ENCODE data around the gene IL11RA.

Gene IL11RA

DNA sequence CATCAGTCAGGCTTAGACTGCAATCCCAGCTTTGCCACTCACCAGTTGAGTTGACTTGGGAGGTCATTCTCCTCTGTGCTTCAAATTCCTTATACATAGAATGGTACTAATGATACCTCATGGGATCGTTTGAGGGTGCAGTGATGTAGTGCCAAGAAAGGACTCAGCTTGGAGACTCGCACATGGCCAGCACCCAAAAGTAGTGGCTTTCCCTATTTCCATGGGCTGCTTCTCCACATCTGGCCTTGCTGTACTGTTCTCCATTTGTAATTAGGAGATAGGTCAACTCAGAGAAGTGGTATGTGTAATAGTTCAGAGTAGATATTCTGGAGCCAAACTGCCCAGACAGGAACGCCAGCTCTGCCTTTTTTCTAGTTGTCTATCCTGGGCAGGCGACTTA, 33.6 kb downstream of the IL11RA start:
- DNase-seq (ENCODE audit: low spot score) (no peak), FAIRE-seq (no peak)

DNA sequence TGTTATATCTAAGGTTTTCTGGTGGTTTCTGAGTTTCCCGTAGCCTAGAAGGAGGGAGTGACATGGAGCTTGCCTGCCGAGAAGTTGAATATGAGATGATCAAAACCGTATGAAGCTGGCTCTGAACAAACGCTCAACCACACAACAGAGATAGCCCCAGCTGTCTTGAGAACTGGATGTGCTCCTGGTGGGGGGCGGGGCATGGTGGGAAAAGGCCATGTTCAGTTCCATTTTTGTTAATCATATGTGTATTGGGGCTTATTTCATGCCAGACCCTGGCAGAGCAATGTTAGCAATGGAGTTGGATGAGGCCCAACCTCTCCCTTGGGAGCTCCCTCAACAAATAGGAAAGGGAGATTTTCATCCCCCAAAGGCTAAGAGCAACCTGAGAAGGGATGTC, 34.2 kb downstream of the IL11RA start:
- FAIRE-seq (no peak), DNase-seq (ENCODE audit: low spot score) (no peak)

DNA sequence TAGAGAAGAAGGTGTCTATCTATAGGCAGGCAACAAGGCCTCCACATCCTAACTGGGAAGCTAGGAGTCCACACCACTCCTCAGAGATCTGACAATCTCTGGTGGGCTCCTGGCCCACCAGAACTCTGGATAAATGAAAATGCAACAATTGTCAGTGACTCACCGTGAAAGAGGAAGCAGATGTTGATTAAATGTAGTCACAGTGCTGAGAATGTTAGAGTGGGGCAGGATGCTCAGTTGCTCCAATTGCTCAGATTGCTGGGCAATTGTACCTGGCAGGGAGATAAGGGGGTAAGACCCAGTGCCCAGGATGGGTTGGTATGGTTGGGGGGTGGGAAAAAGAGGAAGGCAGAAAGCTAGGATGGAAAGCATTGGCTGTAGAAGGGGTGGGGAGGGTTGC, 34.7 kb downstream of the IL11RA start:
- DNase-seq (ENCODE audit: low spot score) (no peak), FAIRE-seq (no peak)

DNA sequence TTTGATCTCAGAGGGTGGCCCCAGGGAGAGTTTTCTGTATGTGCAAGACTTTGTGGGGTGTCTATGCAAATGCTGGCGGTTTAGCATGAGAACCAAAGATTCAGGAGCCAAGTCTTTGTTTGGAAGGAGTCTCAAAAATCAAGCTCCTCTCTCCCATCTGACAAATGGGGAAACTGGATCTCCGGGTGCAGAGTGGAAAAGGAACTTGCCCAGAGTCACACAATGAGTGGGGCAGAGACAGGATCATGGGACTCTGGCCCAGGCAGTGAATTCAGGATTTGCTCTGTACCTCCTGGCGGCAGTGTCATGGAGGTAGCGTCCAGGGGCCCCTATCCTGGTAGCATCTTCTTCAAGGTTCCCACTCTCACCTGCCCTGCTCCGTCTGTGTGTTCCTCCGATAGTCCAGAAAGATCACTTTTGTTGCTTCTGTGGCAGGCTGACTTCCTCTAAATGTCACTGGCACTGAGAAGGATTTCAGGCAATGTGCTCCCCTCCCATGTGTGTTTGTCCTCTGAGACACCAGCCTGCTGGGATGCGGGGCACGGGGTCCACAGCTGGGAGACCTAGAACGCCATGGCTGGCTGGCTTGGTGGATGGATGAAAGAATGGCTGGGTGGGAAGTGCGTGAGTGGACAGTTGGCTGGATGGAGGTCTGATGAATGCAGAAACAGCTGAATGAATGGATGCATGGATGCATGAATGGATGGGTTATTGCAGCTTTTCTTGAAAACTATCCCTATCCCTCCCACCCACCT, 35.5 kb downstream of the IL11RA start:
- FAIRE-seq = no peak

DNA sequence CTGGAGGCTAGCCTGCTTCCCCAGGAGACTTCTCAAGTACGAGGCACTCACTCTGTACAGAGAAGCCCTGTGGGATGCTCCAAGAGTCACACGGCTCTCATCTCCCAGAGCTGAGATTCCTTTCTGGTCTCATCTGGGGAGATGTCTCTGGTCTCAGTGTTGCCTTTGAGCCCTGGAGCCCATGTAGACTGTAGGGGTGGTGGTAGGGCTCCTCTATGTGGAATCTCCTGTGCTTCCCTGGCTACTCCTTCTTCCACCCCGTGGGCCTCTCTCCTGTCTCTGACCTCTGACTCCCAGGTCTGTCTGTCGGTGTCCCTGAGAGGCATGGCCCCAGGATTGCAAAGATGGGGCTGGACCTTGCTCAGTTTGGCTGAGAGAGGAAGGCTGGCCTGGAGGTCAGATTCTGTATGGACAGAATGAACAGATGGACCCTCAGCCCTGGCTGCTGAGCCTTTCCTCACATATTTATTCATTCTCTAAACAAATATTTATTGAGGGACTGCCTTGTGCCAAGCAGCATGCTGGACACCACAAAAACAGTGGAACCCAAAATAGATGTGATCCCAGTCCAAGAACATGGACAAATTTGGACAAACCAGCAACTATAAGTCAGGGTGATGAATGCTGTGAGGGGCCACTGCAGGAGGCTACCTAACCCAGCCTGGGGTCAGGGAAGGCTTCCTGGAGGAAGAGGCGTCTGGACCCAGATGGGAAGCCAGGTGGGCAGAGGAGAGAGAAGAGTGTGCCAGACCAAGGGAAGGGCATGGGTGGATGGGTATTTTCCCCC, 36.5 kb downstream of the IL11RA start:
- DNase-seq (ENCODE audit: low spot score) = no peak

More for the DNA sequence above, 35.5 kb downstream of the IL11RA start:
- no peak for DNase-seq (ENCODE audit: low spot score)

DNA sequence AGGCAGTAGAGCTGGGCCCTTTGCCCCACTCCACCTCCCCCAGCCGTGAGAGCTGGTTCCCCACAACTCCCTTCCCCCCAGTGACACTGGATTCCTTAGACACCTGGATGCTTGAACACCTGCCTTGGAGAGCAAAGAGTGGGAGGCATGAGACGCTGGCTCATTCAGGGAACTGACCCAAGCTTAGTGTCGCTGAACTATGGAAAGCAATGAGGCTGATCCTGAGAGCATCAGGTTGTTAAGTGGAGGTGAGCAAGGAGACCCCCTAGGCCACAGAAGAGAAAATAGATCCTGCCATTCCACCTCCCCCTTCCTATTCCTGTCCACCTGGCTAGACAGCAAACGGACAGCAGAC, 37.1 kb downstream of the IL11RA start:
- FAIRE-seq (no peak), DNase-seq (ENCODE audit: low spot score) (no peak)

More for the DNA sequence above, 36.5 kb downstream of the IL11RA start:
- FAIRE-seq = no peak

DNA sequence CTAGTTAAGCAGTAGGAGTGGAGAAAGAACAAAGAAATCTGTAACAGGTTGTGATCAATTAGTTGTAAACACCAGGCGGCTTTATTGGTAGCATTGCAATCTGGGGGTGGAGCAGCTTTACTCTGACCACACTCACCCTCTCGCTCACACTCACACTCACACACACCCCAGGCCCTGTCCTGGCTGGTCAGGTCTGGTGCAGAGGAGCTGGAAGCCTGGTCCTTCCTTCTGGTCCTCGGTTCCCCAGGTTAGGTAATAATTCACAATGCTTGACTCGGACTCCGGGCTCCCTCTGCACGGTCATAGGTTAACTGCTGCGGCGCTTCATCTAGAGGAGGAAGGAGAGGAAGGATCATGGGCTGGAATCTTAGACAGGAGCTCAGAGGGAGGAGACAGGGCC, 37.5 kb downstream of the IL11RA start:
- DNase-seq (ENCODE audit: low spot score) = no peak
- no peak for FAIRE-seq

DNA sequence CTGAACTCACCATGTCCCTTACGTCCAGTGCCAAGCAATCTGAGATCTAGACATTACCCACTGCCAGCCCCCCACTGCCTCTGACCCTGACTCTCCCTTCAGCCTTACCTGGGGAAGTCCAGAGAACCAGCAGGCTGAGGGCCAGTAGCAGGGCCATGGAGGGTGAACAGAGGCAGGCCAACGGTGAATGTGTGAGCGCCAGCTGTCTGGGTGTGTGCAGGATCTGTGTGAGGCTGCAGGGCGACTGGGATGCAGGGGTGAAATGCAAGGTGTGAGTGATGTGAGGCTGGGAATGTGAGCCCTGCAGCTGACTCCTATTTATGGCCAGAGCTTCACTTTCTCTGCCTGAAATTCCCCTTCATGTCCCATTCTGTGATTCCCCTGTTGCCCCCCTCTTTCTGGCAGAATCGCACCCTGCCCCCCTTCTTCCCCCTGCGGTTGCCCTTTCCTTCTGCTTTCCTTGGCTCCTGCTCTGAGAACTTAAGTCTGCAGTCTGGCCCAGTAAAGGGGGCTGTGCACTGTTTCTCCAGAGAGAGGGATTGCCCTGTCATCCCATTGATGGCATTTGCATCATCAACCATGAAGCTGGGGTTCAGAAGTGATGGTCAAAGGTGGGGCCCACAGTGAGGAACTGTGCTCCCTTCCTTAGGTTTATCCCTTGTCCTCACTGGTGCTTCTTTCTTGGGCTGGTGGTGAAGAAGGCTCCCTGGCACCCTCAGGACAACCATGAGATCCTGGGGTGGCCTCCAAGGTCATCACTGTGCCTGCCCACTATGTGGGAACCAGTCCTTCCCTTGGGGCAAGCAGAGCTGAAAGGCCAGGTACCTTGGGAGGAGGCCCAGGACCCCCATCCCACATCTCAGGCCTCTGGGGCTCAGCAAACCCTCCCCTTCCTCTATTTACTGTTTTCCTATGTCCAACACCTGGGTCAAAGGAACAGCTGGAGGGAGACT, 39.3 kb downstream of the IL11RA start, which contains the start of gene CCL19:
Gene CCL19, minus strand, starts transcription at position 294 of the 953 bp plus-strand sequence. Its CDS starts 137 bp downstream, at position 157.
- FAIRE-seq (no peak), DNase-seq (ENCODE audit: low spot score) (no peak)

DNA sequence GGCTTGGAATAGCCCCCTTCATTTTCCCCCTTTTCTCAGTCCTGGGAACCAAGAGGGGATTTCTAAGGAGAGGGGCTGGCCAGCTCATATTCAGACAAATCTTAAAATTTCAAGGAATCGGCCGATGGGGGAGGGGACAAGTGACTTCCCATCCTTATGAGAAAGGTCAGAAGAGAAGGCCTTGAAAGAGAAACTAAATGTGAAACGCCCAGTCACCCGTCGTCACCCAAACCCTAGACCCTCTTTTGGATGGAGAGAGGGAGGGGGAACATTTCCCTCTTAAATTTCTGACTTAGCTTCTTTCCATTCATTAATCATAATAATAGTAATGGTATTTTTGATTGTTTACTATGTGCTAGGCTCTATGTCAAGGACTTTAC, 39.9 kb downstream of the IL11RA start:
- FAIRE-seq (no peak), DNase-seq (ENCODE audit: low spot score) (no peak)

DNA sequence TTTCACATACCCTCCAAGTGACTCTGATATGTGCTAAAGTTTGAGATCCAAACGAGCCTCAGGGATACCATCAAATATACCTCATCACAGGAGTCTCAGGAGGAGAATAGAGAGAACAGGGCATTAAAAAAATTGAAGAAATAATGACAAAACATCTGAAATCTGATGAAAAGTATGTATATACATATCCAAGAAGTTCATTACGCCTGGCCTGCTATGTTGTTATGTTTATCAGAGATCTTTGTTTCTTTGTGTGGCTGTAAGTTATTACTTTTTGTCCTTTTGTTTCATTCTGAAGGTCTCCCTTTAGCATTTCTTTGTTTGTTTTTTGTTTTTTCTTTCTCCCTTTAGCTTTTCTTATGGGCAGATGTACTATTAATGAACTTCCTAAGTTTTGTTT, 41.6 kb downstream of the IL11RA start:
- DNase-seq (ENCODE audit: low spot score) (no peak), FAIRE-seq (no peak)

DNA sequence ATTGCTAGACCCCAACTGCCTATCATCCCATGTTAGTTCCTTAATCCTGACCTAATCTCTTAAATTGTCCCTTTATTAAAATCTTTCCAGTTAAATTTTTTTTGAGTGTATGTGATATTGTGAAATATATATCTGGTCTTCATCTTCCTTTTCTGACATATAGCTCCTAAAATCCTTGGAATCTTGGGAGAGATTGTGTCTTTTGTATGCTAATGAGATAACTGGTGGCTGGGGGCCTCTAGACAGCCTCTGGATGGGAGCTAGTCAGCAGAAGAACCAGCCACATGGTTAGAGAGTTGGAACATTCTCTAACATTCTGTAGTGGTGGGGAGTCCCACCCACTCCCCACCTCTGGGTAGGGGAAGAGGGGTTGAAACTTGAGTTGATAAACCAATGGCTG, 42.8 kb downstream of the IL11RA start:
- FAIRE-seq = no peak
- no peak for DNase-seq (ENCODE audit: low spot score)

DNA sequence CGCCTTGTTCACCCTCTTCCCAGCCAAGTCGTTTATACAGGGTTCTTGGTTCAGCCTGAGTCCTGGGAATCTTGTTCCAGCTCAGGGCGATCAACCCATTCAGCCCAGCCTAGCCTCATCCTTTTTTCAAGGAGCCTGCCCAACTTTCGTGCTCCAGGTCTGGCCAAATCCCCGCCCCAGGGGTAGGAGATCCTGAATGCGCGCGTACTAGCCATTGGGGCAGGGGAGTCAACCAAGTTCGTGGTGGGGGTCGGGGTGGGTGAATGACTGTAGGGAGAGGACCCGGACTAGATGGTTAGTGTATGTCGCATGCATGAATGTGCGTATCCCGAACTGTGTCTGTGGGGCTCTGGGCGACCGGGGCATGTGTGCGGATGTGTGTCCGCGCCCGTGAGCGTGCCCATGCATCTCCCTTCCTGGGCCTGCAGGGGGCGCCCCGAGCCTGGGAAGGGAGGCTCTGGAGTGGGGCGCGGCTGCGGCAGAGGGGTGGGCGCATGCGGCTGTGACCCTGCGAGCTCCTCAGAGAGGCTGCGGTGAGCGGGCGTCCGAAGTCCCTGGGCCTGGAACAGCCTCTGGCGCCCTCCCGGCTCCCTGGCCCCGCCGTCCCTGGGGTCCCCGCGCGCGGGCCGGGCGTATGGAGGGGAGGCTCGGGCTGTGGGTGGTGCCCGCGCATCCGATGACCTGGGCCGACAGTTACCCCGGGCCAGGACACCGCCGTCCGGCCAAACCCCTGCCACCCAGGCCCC, 49.2 kb downstream of the IL11RA start:
- DNase-seq (ENCODE audit: low spot score) (no peak), FAIRE-seq (no peak)

DNA sequence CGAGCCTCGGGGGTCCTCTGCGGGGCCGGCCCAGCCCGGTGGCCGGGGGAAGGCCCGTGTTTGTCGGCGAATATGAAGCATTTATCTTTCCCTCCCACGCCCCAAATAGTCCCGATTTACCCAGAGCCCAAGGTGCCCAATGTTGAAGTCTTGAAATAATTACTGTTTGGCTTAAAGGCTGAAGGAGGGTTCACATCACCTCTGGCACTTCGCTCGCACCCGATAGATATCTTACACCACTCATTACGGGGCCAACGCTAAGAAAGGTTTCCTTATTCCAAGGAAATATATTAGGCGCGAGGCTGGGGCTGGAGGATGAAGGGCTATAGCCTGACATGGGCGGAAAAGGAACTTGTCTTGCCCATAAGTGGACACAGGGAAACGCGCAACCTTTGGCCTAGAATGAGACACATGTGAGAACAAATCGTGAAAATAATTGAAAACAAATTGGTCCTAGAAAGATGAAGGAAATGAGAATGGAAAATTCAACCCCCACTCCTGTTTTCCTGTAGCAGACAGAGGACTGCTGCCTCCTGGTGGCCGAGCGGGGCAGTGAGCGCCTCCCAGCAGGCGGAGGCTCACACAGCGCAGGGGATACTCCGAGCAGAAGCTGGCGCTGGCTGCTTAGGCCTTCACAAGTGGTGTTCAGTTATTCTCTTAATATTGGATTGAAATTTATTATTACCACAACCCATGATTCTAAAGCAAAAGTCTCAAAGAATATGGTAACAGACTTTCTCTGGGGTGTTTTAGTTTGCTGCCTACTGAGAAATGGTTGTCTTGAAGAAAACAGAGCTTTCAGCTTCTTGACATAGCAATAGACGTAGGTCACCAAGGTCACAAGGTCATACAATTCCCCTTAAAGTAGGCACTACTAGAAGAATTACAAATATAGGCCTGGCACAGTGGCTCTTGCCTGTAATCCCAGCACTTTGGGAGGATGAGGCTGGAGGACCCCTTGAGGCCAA, 50.1 kb downstream of the IL11RA start:
- no peak for FAIRE-seq
- DNase-seq (ENCODE audit: low spot score) = peak; percentile 14

DNA sequence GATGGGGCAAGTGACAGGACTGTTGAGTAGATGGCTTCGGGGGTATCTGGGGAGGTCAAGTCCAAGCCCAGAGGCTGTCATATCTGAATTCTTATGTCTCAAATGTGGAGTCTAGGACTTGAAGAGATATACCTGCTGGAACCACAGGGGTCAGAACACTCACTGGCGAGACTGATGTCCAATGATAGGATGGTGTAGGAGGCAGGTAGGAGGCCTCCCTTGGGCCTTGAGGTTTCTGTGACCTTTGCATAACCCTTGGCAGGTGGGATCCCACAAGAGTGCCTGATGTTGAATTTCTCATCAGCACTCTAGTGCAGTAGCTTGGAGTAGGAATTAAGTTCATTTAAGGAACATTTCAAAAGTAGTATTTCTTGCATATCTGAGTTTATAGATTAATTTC, 55.1 kb downstream of the IL11RA start:
- no peak for FAIRE-seq
- DNase-seq (ENCODE audit: low spot score) = no peak

DNA sequence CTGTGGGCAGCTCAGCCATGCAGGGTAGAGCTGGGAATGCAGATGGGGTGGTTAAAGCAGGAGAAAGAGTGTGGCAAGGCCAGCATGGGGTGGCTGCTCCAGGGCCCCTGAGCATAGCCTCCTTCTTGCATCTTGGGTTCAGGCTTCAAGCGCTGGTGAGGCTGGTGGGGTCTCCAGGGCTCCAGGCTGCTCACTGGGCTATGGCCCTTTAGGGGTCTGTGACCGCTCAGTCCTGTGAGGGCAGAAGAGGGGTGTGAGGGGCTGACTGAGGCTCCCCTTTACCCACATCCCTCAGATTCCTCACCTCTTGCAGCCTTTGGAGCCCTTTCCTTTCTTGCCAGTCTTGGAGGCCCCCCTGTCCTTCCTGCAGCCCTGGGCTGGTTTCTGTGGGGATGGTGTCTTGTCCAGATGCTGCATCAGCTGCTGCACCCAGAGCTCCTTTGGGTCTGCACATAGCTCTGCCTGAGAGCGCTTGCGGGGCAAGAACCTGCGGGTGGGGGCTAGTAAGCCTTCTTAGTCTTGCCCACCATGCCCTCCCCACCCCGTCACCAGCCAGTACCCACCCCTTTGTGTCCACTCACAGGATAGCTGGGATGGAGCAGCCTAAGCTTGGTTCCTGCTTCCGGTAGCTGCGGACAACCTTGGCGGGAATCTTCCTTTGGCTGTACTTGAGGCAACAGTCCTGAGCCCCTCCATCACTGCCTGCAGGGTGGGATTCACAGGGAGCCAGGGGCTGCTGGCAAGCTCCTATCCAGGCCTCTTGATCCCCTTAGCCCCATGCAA, 57.4 kb downstream of the IL11RA start:
- FAIRE-seq = no peak

DNA sequence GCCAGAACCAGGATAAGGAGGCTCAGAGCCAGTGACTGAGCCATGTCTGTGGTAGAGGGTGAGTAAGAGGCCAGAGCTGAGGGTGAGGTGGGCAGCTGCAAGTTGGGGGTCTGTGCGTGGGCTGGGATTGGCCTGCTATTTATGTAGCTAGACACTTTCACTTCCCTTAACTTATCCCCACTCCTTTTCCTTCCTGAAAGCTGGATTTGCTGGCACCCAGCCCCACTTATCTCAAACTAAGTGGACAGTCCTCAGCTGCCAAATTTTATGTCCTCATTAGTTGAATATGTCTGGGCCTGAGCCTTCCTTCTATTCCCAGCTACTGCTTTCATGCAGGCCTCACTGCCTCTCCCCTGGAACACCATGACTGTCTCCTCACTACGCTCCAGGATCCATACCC, 58.0 kb downstream of the IL11RA start, which contains the start of gene CCL21:
Gene CCL21, minus strand, starts transcription at position 114 of the 400 bp plus-strand sequence. Its CDS starts 70 bp downstream, at position 44.
- DNase-seq (ENCODE audit: low spot score) (no peak), FAIRE-seq (no peak)

More for the DNA sequence above, 57.4 kb downstream of the IL11RA start:
- DNase-seq (ENCODE audit: low spot score) = no peak
